Lung (tissue), 12 donors: ENCODE results near the gene DCXR. TPM values are rescaled to one million over a fixed set of nuclear protein-coding genes. Genes with fewer than 3 reads are reported as not detected.

Experiments
- ATAC-seq: fragments of 200-7000 bp; cut with Tn5 transposase; one replicate; pipeline ENCODE4 v1.9.1; 2020; ENCODE audit warnings: moderate number of reproducible peaks; ENCODE audit not compliant: insufficient read depth, low FRiP score
- DNase-seq, 3 donors: peaks; one replicate each; pipeline ENCODE4 v3.0.0-alpha.2; 2013 to 2017
- H3K27ac ChIP-seq, 2 donors: one replicate each; pipeline ENCODE4 v1.5.1; 2013; ENCODE audit warnings: mild to moderate bottlenecking in 2 of 2, moderate library complexity in 2 of 2, control low read depth in 1 of 2, inconsistent platforms in 1 of 2, low read depth in 1 of 2, low read length in 1 of 2
- H3K27me3 ChIP-seq, 3 donors: one replicate each; pipeline ENCODE4 v1.5.1; 2013; ENCODE audit warnings: low read length in 2 of 3; ENCODE audit not compliant: control insufficient read depth in 3 of 3, insufficient read depth in 3 of 3
- H3K36me3 ChIP-seq, 4 donors: one replicate each; pipeline ENCODE4 v1.5.1; 2013; ENCODE audit warnings: low read length in 4 of 4, mild to moderate bottlenecking in 1 of 4, moderate library complexity in 1 of 4; ENCODE audit not compliant: control insufficient read depth in 4 of 4, insufficient read depth in 4 of 4
- H3K4me1 ChIP-seq, 5 donors: one replicate each; pipeline ENCODE4 v1.5.1; 2013; ENCODE audit warnings: low read length in 5 of 5, mild to moderate bottlenecking in 2 of 5, moderate library complexity in 1 of 5; ENCODE audit not compliant: control insufficient read depth in 5 of 5, insufficient read depth in 5 of 5
- H3K4me3 ChIP-seq: one replicate; pipeline ENCODE4 v1.5.1; 2013; ENCODE audit warnings: mild to moderate bottlenecking, control low read depth, moderate library complexity
- H3K9ac ChIP-seq, 2 donors: one replicate each; pipeline ENCODE4 v1.5.1; 2013; ENCODE audit warnings: low read length in 2 of 2, control low read depth in 1 of 2; ENCODE audit not compliant: insufficient read depth in 1 of 2
- H3K9me3 ChIP-seq, 4 donors: one replicate each; pipeline ENCODE4 v1.5.1; 2013; ENCODE audit warnings: low read length in 3 of 4, mild to moderate bottlenecking in 1 of 4, moderate library complexity in 1 of 4; ENCODE audit not compliant: control insufficient read depth in 4 of 4, insufficient read depth in 3 of 4
- CTCF ChIP-seq: IDR thresholded peaks from 2 replicates; pipeline ENCODE4 v1.5.1; 2012; ENCODE audit warnings: mild to moderate bottlenecking; ENCODE audit errors: control extremely low read depth, extremely low read depth
- WGBS, 2 donors: extraction: QIAGEN DNeasy Blood & Tissue Kit; methylation state at CpG; one replicate each; pipeline ENCODE4 v1.1.7; 2013; 5-methylcytosine and 5-hydroxymethylcytosine counted together
- polyA plus RNA-seq, 2 donors: library from polyadenylated mRNA; stranded (reverse); fragments of 200-250 nt; gene quantifications; one replicate each; pipeline ENCODE4 v1.2.1, GENCODE V29; 2013
- total RNA-seq, 2 donors: library from RNA; depleted of rRNA in 1 of 2; stranded (reverse); fragments of >200 nt in 1 of 2; gene quantifications; one replicate each; pipeline ENCODE4 v1.2.1, GENCODE V29; 2014 to 2021
- donor health status: control.
- donor health status: control.
- donor health status: Bipolar disorder and iron deficiency.
- donor health status: healthy.
- donor health status: DM: yes; HTN: yes; CAD: no.

DCXR gene
- total and polyA plus RNA-seq, 4 donors = 41.6 to 246 (median 206) TPM

GRCh38 chr17:82047379-82047778 lies 9.9 kb upstream of the DCXR start:
- H3K27ac ChIP-seq = no peak overlapping the region
- H3K9me3 ChIP-seq = no peaks in the 10 kb centered on the region
- no peaks in the 10 kb centered on the region for H3K27me3 ChIP-seq
- H3K9ac ChIP-seq = no peak overlapping the region
- peaks cover 0 to 25% (median 4%) of the 10 kb centered on the region in 4 donors for H3K36me3 ChIP-seq
- WGBS, 2 donors = 89 to 91% methylated on average over 24 of the region's 24 CpGs
- H3K4me1 ChIP-seq = peaks cover 0 to 13% (median 4%) of the 10 kb centered on the region in 5 donors
- DNase-seq = no peak
- no peak overlapping the region for H3K4me3 ChIP-seq
- no peak for ATAC-seq
- no peak for TF ChIP-seq CTCF

- Histone ChIP-seq H3K9me3 (no peaks in the 10 kb centered on the region), H3K36me3 (peaks cover 0 to 25% (median 4%) of the 10 kb centered on the region in 4 donors), H3K4me3 (no peak overlapping the region), H3K27ac (no peak overlapping the region), H3K9ac (no peak overlapping the region), H3K4me1 (peaks cover 0 to 10% (median 4%) of the 10 kb centered on the region in 5 donors), H3K27me3 (no peaks in the 10 kb centered on the region)
- 92 to 93% methylated on average over 21 of the region's 21 CpGs for WGBS, 2 donors
- DNase-seq (no peak), ATAC-seq (no peak)
- no peak for TF ChIP-seq CTCF
Observed at GRCh38 chr17:82046903-82047302, 9.4 kb upstream of the DCXR start.

GRCh38 chr17:82045936-82046484 lies 8.5 kb upstream of the DCXR start:
- Histone ChIP-seq H3K4me1 (peaks cover 0 to 10% (median 4%) of the 10 kb centered on the region in 5 donors), H3K36me3 (peaks cover 0 to 25% (median 4%) of the 10 kb centered on the region in 4 donors), H3K9me3 (no peaks in the 10 kb centered on the region), H3K27me3 (no peaks in the 10 kb centered on the region), H3K4me3 (no peak overlapping the region), H3K9ac (no peak overlapping the region), H3K27ac (no peak overlapping the region)
- ATAC-seq (no peak), DNase-seq (no peak)
- WGBS, 2 donors = 83 to 86% methylated on average over 14 of the region's 14 CpGs
- no peak for TF ChIP-seq CTCF

- 75 to 85% methylated on average over 16 of the region's 16 CpGs for WGBS, 2 donors
- Histone ChIP-seq H3K9ac (no peak overlapping the region), H3K27me3 (no peaks in the 10 kb centered on the region), H3K9me3 (no peaks in the 10 kb centered on the region), H3K36me3 (peaks cover 0 to 15% (median 2%) of the 10 kb centered on the region in 4 donors), H3K4me1 (no peaks in the 10 kb centered on the region), H3K4me3 (no peak overlapping the region), H3K27ac (no peak overlapping the region)
- DNase-seq = no peak
- TF ChIP-seq CTCF = no peak
- no peak for ATAC-seq
Observed at GRCh38 chr17:82043507-82043906, 6.0 kb upstream of the DCXR start.
